ENCODE measurements around the gene HEATR5A.
A peak's percentile ranks its signal among the peaks of the same experiment; 100 is the strongest.
"Not testable (repeated sequence)": the region's sequence is repeated elsewhere in the genome, so short reads cannot be mapped to it uniquely, and the experiment has no call there.

Gene HEATR5A

DNA sequence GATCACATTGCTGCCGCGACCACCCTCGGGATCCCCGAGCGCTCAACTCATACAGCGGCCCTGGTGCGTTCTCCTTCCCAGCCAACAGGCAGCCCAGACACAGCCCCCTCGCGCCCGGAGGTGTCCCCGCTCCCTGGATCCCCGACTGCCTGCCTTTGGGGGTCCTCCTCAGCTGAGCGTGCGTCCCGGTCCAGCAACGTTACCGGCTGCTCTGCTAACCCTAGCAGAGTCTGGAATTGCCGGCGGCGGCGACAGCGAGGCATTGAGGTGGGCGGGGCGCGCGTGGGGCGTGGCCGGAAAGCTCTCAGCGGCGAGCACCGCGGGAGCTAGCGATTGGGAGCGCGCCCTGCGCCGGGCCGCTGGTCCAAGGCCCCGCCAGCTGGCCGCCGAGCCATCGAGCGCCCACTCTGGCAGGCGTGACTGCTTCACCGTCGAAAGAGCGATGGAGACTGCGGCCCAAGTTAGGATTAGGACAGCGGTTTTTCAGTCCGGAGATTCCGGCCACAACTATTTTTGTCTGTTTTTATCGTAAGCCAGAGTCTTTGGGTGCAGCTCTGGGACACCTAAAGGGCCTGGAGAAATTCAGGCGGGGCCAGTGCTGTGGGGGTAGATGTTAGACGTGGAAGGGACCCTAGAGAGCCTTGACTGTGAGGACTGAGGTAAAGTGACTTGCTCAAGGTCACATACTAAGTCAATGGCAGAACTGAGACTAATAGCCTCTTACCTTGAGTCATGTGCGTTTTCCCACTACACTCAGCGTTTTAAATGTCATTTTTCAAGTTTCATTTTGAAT, at the start of gene HEATR5A:
Gene HEATR5A (minus strand): TSS at position 232 of the 793 bp plus-strand sequence. CDS start 17,575 bp downstream, outside the sequence.
- DNase-seq (ENCODE audit: low read depth in 2 of 2), result peak; percentile 87 to 91

DNA sequence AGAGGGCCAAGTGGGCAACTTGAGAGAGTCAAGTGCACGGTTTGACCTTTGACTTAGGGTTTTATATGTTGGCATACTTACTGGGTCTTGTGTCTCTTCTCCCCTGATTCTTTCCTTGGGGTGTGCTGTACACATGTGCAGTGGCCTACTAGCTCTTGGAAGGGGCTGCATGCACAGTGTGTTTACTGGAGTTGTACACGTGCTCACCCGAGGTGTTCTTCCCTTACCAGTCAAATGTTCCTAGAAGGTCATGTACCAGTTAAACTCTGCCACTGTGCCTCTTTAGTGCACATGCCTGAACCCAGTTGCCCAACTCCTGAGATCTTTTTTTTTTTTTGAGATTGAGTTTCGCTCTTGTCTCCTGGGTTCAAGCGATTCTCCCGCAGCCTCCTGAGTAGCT, 46.2 kb upstream of the HEATR5A start:
- DNase-seq (ENCODE audit: low read depth in 2 of 2), result no peak

DNA sequence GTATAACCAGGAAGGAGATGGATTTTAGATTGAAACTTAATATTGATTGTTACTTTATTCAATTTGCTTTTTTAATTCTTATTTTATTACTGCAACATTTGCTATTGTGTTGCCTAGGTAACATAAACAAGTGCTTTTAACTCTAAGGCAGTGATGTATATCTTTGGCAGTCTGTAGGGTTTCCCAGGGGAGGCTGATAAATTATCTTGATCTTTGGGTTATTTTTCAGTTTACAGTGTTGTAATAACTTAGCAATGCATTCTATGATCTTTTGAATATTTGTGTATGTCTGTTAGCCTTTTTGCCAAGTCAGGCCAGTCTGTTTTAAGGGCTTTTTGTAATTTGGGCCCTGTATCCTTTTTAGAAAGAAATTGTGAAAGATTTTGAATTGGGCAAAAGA, 44.8 kb upstream of the HEATR5A start:
- DNase-seq (ENCODE audit: low read depth in 2 of 2), result no peak

DNA sequence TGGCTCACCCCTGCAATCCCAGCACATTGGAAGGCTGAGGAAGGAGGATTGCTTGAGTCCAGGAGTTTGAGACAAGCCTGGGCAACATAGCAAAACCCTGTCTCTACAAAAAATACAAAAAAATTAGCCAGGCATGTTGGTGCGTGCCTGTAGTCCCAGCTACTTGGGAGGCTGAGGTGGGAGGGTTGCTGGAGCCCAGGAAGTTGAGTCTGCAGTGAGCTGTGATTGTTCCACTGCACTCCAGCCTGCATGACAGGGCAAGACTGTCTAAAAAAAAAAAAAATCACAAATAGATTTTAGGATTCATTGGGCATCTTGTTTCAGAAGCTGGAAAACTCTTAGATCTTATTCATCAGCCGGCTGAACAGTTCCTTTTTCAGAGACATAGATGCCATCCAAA, 42.1 kb upstream of the HEATR5A start:
- not testable (repeated sequence) for DNase-seq (ENCODE audit: low read depth in 2 of 2)

DNA sequence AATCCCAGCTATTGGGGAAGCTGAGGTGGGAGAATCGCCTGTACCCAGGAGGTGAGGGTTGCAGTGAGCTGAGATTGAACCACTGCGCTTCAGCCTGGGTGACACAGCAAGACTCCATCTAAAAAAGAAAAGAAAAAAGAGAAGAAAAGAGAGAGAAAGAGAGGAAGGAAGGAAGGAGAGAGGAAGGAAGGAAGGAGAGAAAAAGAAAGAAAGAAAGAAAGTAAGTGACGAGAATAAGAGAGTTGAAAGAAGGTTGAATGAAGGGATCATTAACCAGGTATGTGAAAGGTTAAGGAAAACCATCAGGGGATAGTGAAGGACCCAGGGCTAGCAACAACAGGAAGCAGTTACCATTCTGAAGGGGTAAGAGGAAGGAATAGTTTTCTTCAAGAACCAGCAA, 41.2 kb upstream of the HEATR5A start:
- no peak for DNase-seq (ENCODE audit: low read depth in 2 of 2)

DNA sequence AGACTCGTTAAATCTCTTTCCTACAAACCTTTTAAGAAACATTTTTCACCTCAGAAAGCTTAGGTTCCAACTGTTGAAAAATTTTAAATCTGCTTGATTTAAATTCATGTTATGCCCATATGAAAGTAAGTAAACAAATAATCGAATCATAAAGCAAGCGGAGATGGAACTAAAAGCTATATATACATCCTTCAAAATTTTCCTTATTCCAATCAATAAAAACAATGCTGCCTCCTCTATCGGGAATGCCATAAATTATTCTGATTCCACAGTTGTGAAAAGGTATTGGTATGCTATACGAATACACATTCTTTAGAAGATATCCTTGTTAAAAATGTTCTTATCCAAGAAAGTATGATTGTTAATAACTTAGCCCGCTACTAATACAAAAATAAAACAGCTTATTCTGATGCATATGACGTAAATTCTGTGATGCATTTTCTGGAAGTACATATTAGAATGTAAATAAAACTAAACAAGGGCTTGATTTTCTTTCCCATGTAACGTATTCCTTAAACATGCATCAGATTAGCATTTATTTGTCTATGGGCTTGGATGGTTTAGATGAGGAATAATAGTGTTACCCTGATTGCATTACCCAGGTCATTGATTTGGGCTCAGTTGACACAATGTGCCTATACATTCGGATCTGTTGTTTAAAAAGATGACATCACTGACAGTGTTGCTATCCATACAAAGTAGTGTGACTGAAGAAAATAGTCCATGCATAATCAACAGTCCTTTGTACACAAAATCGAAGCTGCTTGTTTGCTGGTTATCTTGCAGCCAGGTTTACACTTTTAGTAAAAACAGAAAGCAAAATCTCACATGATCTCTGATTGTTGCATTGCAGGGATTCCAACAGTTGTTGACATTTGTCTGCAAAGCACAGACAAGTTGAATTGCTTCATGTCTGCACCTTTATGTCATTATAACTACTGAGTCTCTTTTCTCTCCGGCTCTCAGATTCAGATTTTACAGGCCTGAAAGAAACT, 37.6 kb upstream of the HEATR5A start:
- no peak for DNase-seq (ENCODE audit: low read depth in 2 of 2)

DNA sequence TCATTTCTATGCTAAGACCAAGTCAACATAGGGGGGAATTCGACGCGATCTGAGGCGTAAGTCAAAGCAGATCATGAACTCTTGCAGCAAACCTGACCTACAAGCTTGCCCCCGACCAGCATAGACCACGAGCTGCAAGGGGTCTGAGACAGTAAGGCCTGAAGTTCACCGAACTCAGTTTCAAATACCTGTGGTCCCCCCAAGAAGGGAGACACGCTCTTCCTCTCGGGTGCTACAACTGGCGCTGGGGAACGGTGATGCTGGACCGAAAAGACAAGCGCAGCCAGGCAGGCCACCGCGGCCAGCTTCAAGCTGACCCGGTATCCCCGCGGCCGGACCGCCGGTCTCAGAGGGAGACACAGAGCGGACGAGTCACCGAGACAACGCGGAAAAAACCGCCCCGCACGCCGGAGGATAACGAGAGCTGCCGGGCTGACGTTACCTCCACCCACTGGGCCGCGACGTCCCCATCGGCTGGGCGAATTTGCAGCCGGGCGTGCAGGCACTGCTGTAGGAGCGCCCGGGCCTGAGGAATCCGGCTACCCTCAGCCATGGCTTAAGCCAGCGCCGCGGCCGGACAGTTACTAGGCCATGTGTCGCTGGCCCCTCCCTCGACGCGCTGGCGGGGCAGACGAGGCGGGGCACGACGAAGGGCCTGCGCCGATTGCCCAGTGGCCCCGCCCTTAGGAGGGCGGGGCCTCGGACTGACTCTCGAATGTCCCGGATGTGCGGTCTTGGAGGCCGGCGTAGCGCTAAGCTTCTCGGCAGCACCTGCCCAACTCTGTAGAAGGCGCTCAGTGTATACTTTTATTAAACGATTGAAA, 36.7 kb upstream of the HEATR5A start, which contains the start of gene DTD2:
Gene DTD2 (minus strand): TSS at position 666 of the 824 bp plus-strand sequence. CDS start 113 bp downstream, at position 553.
- peak; percentile 87 to 90 for DNase-seq (ENCODE audit: low read depth in 2 of 2)

DNA sequence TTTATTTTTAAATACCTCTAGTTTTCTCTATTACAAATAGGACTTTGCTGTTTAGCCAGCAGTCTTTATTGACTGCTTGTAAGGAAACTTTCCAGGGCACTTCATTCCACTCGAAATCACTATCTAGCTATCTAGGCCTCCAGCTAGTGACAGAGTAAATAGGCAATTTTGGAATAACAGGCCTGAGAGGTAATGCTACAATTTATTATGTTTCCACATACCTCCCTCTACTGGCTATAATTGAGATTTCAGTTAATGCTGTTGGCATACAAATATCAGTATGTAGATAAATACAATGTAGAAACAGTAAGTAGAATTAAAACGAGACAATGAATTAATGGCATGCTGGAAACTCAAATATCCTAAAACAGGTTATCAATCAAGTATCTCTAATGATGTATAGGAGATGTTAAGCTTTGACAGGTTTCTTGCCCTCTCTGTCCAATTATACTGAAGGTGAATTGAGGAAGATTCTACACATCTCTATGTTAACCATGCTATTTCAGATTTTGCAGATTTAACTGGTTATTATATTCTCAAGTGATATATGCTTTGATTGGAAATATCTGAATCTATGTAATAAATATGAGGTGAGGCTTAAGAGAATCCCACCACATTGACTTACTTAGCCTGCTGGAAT, 29.7 kb upstream of the HEATR5A start:
- no peak for DNase-seq (ENCODE audit: low read depth in 2 of 2)

DNA sequence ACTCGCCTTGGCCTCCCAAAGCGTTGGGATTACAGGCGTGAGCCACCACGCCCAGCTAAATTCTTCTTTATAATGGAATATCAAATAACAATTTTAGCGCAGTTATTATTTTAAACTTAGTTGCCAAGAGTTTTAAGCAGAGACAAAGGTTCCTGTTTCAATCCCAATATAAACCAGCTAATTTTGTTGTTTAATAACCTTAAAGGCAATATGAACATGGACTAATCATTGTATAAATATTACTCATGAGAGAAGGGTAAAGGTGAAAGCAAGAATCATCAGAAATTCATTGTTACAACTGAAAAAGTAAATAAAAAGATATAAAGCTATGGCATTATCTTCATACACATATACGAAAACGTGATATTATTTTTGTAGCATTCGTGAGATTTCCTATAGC, 28.8 kb upstream of the HEATR5A start:
- no peak for DNase-seq (ENCODE audit: low read depth in 2 of 2)

DNA sequence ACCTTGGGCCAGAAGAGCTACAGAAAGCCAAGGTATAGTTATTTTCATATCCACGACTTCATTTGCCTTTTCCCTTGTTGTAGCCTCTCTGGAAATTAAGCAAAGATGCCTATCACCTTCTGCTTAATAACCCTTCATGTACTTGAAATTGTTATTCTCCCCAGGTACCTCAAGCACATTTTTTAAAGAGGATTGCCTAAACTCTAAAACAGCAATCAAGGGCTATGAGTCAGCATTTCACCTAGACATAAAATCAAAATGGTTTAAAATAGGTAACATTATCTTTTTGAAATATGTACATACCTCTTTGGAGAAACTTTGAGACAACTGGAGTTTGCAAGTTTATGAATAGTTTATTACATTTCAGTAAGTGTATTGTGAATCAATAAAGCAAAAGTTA, 25.4 kb upstream of the HEATR5A start:
- DNase-seq (ENCODE audit: low read depth in 2 of 2), result no peak

DNA sequence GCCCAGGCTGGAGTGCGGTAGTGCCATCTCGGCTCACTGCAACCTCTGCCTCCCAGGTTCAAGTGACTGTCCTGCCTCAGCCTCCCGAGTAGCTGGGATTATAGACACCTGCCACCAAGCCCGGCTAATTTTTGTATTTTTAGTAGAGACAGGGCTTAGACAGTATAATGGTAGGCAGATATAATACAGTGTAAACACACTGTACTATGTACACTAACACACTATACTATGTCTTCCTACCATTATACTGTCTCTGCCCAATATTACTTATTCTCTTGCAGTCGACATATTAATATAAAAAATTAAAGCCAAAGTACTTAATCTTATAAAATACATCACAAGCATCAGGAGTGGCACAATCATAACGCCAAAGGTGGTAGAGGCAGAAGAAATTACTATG, 21.9 kb upstream of the HEATR5A start:
- DNase-seq (ENCODE audit: low read depth in 2 of 2), result no peak

DNA sequence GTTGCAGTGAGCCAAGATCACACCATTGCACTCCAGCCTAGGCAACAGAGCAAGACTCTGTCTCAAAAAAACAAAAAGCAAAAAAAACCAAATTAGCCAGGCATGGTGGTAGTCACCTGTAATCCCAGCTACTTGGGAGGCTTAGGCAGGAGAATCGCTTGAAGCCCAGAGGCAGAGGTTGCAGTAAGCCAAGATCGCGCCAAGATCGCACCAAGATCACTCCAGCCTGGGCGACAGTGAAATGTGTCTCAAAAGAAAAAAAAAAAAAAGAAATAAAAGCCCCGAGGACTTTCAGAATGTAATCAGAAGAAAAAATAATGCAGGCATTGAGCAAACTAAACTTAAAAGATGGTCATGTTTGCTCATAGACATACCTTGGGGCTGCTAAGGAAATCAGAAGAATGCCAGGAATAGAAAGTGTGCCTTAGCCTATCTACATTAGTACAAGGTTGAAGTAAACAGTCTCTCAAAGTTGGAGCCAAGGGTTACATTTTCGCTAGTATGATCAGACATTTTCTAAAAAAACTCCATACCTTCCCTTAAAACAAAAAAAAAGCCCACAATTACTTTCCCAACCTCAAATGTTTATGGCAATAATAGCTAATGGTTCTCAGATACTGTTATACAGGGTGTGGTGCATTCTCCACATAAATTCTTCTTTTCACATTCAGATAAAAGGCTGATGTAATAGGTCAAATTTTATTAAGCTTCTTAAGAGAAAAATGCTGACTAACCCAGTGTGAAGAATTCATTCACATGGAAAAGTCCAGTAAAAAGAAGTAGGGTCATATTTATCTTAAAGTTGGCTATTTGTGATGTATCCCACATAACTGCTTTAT, 21.1 kb upstream of the HEATR5A start:
- DNase-seq (ENCODE audit: low read depth in 2 of 2), result no peak

DNA sequence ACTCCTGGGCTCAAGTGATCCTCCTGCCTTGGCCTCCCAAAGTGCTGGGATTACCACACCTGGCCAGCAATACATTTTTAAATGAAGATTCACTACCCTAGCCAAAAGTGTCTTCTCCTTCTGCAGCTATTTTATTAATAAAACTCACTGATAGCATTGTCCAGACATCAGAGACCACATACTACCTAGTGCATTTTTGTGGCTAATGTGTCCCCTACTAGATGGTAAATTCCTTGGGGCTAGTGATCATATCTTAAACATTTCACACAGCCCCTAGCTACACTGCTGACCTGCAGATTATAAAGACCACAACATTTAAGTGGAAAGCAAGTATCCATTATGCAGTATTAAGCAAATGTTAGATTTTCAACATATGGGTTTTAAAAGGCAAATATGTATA, 19.9 kb upstream of the HEATR5A start:
- no peak for DNase-seq (ENCODE audit: low read depth in 2 of 2)

DNA sequence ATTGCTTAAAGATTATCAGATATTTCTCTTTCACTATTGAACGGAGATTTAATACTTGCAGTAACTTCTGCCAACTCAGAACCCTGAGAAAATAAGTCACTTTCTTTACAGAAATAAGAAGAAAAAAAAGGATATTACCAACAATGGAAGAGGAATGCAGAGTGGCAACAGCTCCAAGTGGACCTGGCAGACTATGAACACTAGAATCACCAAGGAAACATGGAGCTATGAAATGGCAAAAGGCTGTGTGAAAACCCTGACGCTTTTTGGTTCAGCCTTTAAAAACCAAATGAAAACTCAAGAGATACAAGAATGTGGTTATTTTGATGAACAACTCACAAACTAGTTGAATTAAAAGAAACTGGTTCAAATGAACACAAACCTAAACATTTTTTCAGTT, 19.2 kb upstream of the HEATR5A start:
- DNase-seq (ENCODE audit: low read depth in 2 of 2), result no peak

DNA sequence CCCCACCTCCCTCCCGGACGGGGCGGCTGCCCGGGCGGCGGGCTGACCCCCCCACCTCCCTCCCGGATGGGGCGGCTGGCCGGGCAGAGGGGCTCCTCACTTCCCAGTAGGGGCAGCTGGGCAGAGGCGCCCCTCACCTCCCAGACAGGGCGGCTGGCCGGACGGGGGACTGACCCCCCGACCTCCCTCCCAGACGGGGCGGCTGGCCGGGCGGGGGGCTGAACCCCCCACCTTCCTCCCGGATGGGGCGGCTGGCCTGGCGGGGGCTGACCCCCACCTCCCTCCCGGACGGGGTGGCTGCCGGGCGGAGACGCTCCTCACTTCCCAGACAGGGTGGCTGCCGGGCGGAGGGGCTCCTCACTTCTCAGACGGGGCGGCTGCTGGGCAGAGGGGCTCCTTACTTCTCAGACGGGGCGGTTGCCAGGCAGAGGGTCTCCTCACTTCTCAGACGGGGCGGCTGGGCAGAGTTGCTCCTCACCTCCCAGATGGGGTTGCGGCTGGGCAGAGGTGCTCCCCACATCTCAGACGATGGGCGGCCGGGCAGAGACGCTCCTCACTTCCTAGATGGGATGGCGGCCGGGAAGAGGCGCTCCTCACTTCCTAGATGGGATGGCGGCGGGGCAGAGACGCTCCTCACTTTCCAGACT, 16.8 kb upstream of the HEATR5A start:
- DNase-seq (ENCODE audit: low read depth in 2 of 2), result not testable (repeated sequence)

DNA sequence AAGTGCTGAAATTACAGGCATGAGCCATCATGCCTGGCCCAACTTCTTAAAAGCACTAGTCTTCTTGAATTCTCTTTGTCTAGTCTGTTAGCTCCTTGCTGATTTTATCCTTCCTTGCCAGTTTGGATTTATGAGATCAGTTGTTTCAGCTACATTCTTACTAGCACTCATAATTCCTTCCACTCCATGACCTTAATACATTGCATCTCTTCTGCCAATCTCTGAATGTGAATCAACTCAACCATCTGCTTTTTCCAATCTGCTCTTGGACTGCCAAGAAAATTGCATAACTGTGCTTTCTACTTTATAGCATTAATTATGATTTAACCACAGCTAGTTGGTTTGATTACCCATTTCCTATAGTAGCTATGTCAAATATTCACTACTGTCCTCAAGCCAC, 14.9 kb upstream of the HEATR5A start:
- DNase-seq (ENCODE audit: low read depth in 2 of 2), result no peak

DNA sequence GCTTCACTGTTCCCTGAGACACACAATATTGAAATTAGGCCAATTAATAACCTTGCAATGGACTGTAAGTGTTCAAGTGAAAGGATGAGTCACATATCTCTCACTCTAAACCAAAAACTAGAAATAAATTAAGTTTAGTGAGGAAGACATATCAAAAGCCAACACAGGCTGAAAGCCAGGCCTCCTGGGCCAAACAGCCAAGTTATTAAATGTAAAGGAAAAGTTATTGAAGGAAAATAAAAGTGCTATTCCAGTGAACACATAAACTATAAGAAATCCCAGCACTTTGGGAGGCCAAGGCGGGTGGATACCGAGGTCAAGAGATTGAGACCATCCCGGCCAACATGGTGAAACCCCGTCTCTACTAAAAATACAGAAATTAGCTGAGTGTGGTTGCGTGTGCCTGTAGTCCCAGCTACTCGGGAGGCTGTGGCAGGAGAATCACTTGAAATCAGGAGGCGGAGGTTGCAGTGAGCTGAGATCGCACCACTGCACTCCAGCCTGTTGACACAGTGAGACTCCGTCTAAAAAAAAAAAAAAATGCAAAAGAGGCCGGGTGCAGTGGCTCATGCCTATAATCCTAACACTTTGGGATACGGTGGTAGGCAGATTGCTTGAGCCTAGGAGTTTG, 10.4 kb upstream of the HEATR5A start:
- DNase-seq (ENCODE audit: low read depth in 2 of 2), result no peak

DNA sequence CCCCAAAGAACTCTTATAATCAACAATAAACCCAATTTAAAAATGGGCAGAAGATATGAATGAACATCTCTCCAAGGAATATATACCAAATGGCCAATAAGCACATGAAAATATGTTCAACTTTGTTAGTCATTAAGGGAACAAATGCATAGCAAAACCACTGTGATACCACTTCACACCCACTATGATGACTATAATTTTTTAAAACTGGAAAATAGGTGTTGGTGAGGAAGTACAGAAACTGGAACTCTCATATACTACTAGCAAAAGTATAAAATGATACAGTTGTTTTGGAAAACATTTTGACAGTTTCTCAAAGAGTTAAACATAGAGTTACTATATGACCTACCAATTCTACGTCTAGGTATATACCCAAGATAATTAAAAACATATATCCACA, 9.4 kb upstream of the HEATR5A start:
- no peak for DNase-seq (ENCODE audit: low read depth in 2 of 2)

DNA sequence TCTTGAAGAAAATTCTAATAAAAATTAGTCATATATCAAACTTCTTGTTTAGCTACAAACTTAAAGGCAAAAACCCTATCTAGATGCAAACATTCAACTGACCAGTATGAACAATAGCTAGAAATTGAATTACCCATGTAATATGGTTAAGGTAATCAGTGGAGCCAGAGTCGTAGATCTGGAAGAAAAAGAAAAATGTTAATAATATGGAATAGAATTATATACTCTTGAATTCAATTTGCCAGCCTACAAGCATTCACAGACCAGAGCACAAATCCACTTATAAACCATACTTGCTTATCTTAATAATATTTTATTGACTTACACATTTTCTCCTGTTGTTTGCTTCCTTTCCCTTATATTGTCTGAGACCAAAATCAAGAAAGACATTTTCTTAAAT, 7.7 kb upstream of the HEATR5A start:
- DNase-seq (ENCODE audit: low read depth in 2 of 2), result no peak
